HG02870 (cell line): ENCODE results near the gene ARMC6.

Experiments
- ATAC-seq: cut with Tn5 transposase; IDR thresholded peaks from one replicate; pipeline ENCODE4 v1.9.1; 2021; ENCODE audit warnings: mild to moderate bottlenecking, moderate library complexity; ENCODE audit not compliant: unreplicated experiment

Gene ARMC6

GRCh38 chr19:19054315-19054938 lies 21.0 kb downstream of the ARMC6 start:
- ATAC-seq, result no peak

GRCh38 chr19:19054939-19055440 lies 21.6 kb downstream of the ARMC6 start:
- no peak for ATAC-seq

- no peak for ATAC-seq
These were observed 22.3 kb downstream of the ARMC6 start for GRCh38 chr19:19055701-19056100.

GRCh38 chr19:19056636-19057275 lies 23.4 kb downstream of the ARMC6 start:
- no peak for ATAC-seq

GRCh38 chr19:19057317-19057716 lies 23.9 kb downstream of the ARMC6 start:
- ATAC-seq, result no peak

GRCh38 chr19:19057720-19058119 lies 24.3 kb downstream of the ARMC6 start:
- no peak for ATAC-seq

- ATAC-seq, result no peak
These were observed 25.8 kb downstream of the ARMC6 start for GRCh38 chr19:19059018-19059836.

- ATAC-seq, result no peak
These were observed 26.6 kb downstream of the ARMC6 start for GRCh38 chr19:19059837-19060611.

GRCh38 chr19:19061506-19061905 lies 28.1 kb downstream of the ARMC6 start:
- ATAC-seq, result no peak

GRCh38 chr19:19062454-19063182 lies 29.2 kb downstream of the ARMC6 start:
- no peak for ATAC-seq

GRCh38 chr19:19063183-19064097 lies 30.0 kb downstream of the ARMC6 start, which contains the start of gene SLC25A42:
Gene SLC25A42, plus strand, starts transcription at chr19:19063994. Its CDS starts 32,131 bp downstream, at chr19:19096125.
- peak; percentile 91 for ATAC-seq

GRCh38 chr19:19064098-19064722 lies 30.8 kb downstream of the ARMC6 start:
- ATAC-seq, result peak; percentile 8

GRCh38 chr19:19064811-19065745 lies 31.7 kb downstream of the ARMC6 start:
- no peak for ATAC-seq

- no peak for ATAC-seq
These were observed 34.1 kb downstream of the ARMC6 start for GRCh38 chr19:19067276-19068072.

GRCh38 chr19:19068659-19069654 lies 35.6 kb downstream of the ARMC6 start:
- ATAC-seq, result no peak

GRCh38 chr19:19071897-19072296 lies 38.5 kb downstream of the ARMC6 start:
- ATAC-seq, result no peak
